ENCODE measurements around the gene PAK5. TPM values are rescaled to one million over a fixed set of nuclear protein-coding genes. Genes with fewer than 3 reads are reported as not detected.

The PAK5 gene
- polyA plus RNA-seq, 1 donor (not counting 4 experiments of a cell fraction or from before 2014, with no cell fraction given): not detected

- no peaks in the 10 kb centered on the region for H3K79me2 ChIP-seq (ENCODE audit: control insufficient read depth, insufficient read depth, low read length)
- no peak overlapping the region for H3K4me2 ChIP-seq (ENCODE audit: control insufficient read depth, extremely low read depth, insufficient read depth, low read depth, low read length)
- TF ChIP-seq EZH2 (IDR thresholded peaks at IDR 0.05; ENCODE audit: low read length): no peak
- TF ChIP-seq CTCF (optimal IDR thresholded peaks at IDR 0.05 in 1 of 3, IDR thresholded peaks at IDR 0.05 in 1 of 3, conservative IDR thresholded peaks at IDR 0.05 in 1 of 3; ENCODE audit: extremely low read depth in 1 of 3, insufficient read depth in 2 of 3, low read length in 3 of 3): no peak
- H3K4me3 ChIP-seq (ENCODE audit: control insufficient read depth in 2 of 3, extremely low read depth in 1 of 3, insufficient read depth in 2 of 3, low read depth in 1 of 3, low read length in 3 of 3): no peak overlapping the region
- no peaks in the 10 kb centered on the region for H3K36me3 ChIP-seq (ENCODE audit: control insufficient read depth in 2 of 2, extremely low read depth in 1 of 2, insufficient read depth in 2 of 2, low read length in 2 of 2)
- dilution Hi-C loops (cut with MboI; ENCODE audit: extremely low pct_ligation_motif_present, low sequenced_read_pairs): no loop called here
- no peaks in the 10 kb centered on the region for H3K9me1 ChIP-seq (ENCODE audit: control insufficient read depth, extremely low read depth, insufficient read depth, low read length)
- H2AFZ ChIP-seq (ENCODE audit: control insufficient read depth, low read length): no peak overlapping the region
- no peaks in the 10 kb centered on the region for H3K27me3 ChIP-seq (ENCODE audit: control insufficient read depth, extremely low read depth, insufficient read depth, low read length)
- no peak overlapping the region for H3K9ac ChIP-seq (ENCODE audit: control insufficient read depth, extremely low read depth, insufficient read depth, low read length)
- no peak for FAIRE-seq
- no peak overlapping the region for H3K27ac ChIP-seq (ENCODE audit: control insufficient read depth, insufficient read depth, low read length)
- H4K20me1 ChIP-seq (ENCODE audit: control insufficient read depth, extremely low read depth, insufficient read depth, low read length): no peaks in the 10 kb centered on the region
- no peaks in the 10 kb centered on the region for H3K4me1 ChIP-seq (ENCODE audit: control insufficient read depth, extremely low read depth, insufficient read depth, low read length)
- DNase-seq (ENCODE audit: low read depth, low spot score): no peak
- no peaks in the 10 kb centered on the region for H3K9me3 ChIP-seq (ENCODE audit: control insufficient read depth, low read depth, low read length)
Observed at GRCh38 chr20:9493803-9494202, 345.1 kb downstream of the PAK5 start.

GRCh38 chr20:9492067-9492466 is 346.8 kb downstream of the PAK5 start:
- Histone ChIP-seq H3K9ac (ENCODE audit: control insufficient read depth, extremely low read depth, insufficient read depth, low read length) (no peak overlapping the region), H3K27ac (ENCODE audit: control insufficient read depth, insufficient read depth, low read length) (no peak overlapping the region), H2AFZ (ENCODE audit: control insufficient read depth, low read length) (no peak overlapping the region), H3K9me3 (ENCODE audit: control insufficient read depth, low read depth, low read length) (no peaks in the 10 kb centered on the region), H3K79me2 (ENCODE audit: control insufficient read depth, insufficient read depth, low read length) (no peaks in the 10 kb centered on the region), H3K9me1 (ENCODE audit: control insufficient read depth, extremely low read depth, insufficient read depth, low read length) (no peaks in the 10 kb centered on the region), H4K20me1 (ENCODE audit: control insufficient read depth, extremely low read depth, insufficient read depth, low read length) (no peaks in the 10 kb centered on the region), H3K36me3 (ENCODE audit: control insufficient read depth in 2 of 2, extremely low read depth in 1 of 2, insufficient read depth in 2 of 2, low read length in 2 of 2) (no peaks in the 10 kb centered on the region), H3K4me3 (ENCODE audit: control insufficient read depth in 2 of 3, extremely low read depth in 1 of 3, insufficient read depth in 2 of 3, low read depth in 1 of 3, low read length in 3 of 3) (no peak overlapping the region), H3K4me2 (ENCODE audit: control insufficient read depth, extremely low read depth, insufficient read depth, low read depth, low read length) (no peak overlapping the region), H3K27me3 (ENCODE audit: control insufficient read depth, extremely low read depth, insufficient read depth, low read length) (no peaks in the 10 kb centered on the region), H3K4me1 (ENCODE audit: control insufficient read depth, extremely low read depth, insufficient read depth, low read length) (no peaks in the 10 kb centered on the region)
- DNase-seq (ENCODE audit: low read depth, low spot score) (no peak), FAIRE-seq (no peak)
- no peak for TF ChIP-seq EZH2 (IDR thresholded peaks at IDR 0.05; ENCODE audit: low read length)
- no peak for TF ChIP-seq CTCF (optimal IDR thresholded peaks at IDR 0.05 in 1 of 3, IDR thresholded peaks at IDR 0.05 in 1 of 3, conservative IDR thresholded peaks at IDR 0.05 in 1 of 3; ENCODE audit: extremely low read depth in 1 of 3, insufficient read depth in 2 of 3, low read length in 3 of 3)
- dilution Hi-C loops (cut with MboI; ENCODE audit: extremely low pct_ligation_motif_present, low sequenced_read_pairs): no loop called here
